HCT116 (cell line): ENCODE results near the gene FKBP4. TPM values are rescaled to one million over a fixed set of nuclear protein-coding genes. Genes with fewer than 3 reads are reported as not detected.

Experiments used
- ATAC-seq: fragments of 200-7000 bp; cut with Tn5 transposase; 2 replicates; pipeline ENCODE4 v1.9.1; 2020; ENCODE audit warnings: mild to moderate bottlenecking, moderate library complexity
- BruUV-seq: library from RNA; stranded (reverse); fragments of 400-500 nt; replicated peaks from 2 replicates; lab custom pipeline; 2021; lab: Mats Ljungman, UMichigan
- CTCF ChIA-PET: fragments of 300-600 bp; sonication (Branson Sonifier 250); formaldehyde crosslinking; loops from one replicate; lab custom pipeline; 2021; ENCODE audit warnings: antibody characterized with exemption; lab: Charles Lee
- POLR2A ChIA-PET: fragments of 300-600, 350-600 bp; sonication (Branson Sonifier 250); formaldehyde crosslinking; loops from one replicate; lab custom pipeline; 2021; ENCODE audit warnings: antibody characterized with exemption; lab: Charles Lee
- RAD21 ChIA-PET, 2 experiments: fragments of 300-600 bp; sonication (Branson Sonifier 250); formaldehyde crosslinking; loops; one replicate each; lab custom pipeline; 2023; ENCODE audit warnings: low total read pairs in 2 of 2; ENCODE audit not compliant: uncharacterized antibody in 2 of 2, unreplicated experiment in 2 of 2, low non-redundant PET in 1 of 2; lab: Charles Lee
- DNase-seq: peaks from one replicate; pipeline ENCODE4 v3.0.0-alpha.2; 2010; ENCODE audit warnings: low read depth, low spot score
- H2AFZ ChIP-seq: fragments of 200-600 bp; shearing (Covaris generic), sonication (generic); 2 replicates; pipeline ENCODE4 v1.6.1; 2017; ENCODE audit warnings: low read depth, mixed run types, mixed read lengths, antibody characterized with exemption, low read length; ENCODE audit not compliant: poor library complexity, severe bottlenecking
- H3K27ac ChIP-seq: 2 replicates; pipeline ENCODE4 v1.5.1; 2012; ENCODE audit warnings: low read depth, low read length
- H3K27me3 ChIP-seq: fragments of 200-600 bp; sonication (generic); 2 replicates; pipeline ENCODE4 v1.6.1; 2016; ENCODE audit warnings: mixed run types, low read length, mixed read lengths; ENCODE audit not compliant: insufficient read depth
- H3K36me3 ChIP-seq, 2 experiments: fragments of 200-500 bp in 1 of 2; fragments of 200-600 bp in 1 of 2; sonication (Bioruptor generic) in 1 of 2; sonication (generic) in 1 of 2; 2 replicates each; pipeline versions ENCODE4 v1.5.1 to v1.6.1; 2014 to 2016; ENCODE audit warnings: low read length in 2 of 2, inconsistent platforms in 1 of 2, mixed read lengths in 1 of 2, mixed run types in 1 of 2; ENCODE audit not compliant: insufficient read depth in 2 of 2, control insufficient read depth in 1 of 2
- H3K4me1 ChIP-seq, 2 experiments: fragments of 200-600 bp in 1 of 2; sonication (generic) in 1 of 2; 2 replicates each; pipeline versions ENCODE4 v1.5.1 to v1.6.1; 2012 to 2017; ENCODE audit warnings: low read length in 2 of 2, inconsistent platforms in 1 of 2, mild to moderate bottlenecking in 1 of 2, mixed read lengths in 1 of 2, mixed run types in 1 of 2, moderate library complexity in 1 of 2; ENCODE audit not compliant: insufficient read depth in 2 of 2, control insufficient read depth in 1 of 2
- H3K4me2 ChIP-seq: fragments of 200-600 bp; sonication (generic); 2 replicates; pipeline ENCODE4 v1.6.1; 2017; ENCODE audit warnings: mixed run types, low read length, mixed read lengths
- H3K4me3 ChIP-seq, 2 experiments: fragments of 200-600 bp in 1 of 2; sonication (generic) in 1 of 2; replicated peaks in 1 of 2; 2 replicates each; pipeline ENCODE4 v1.5.1; 2011 to 2016; ENCODE audit warnings: low read length in 2 of 2, control low read depth in 1 of 2, low read depth in 1 of 2, mild to moderate bottlenecking in 1 of 2, mixed read lengths in 1 of 2, mixed run types in 1 of 2
- H3K79me2 ChIP-seq: fragments of 200-600 bp; sonication (generic); 2 replicates; pipeline ENCODE4 v1.6.1; 2017; ENCODE audit warnings: mild to moderate bottlenecking, mixed run types, low read length, moderate library complexity, mixed read lengths; ENCODE audit not compliant: insufficient read depth
- H3K9ac ChIP-seq: fragments of 200-600 bp; sonication (generic); 2 replicates; pipeline ENCODE4 v1.6.1; 2016; ENCODE audit warnings: low read length, mixed read lengths
- H3K9me2 ChIP-seq: fragments of 200-600 bp; sonication (generic), shearing (Covaris generic); 2 replicates; pipeline ENCODE4 v1.6.1; 2017; ENCODE audit warnings: mixed run types, mild to moderate bottlenecking, moderate library complexity; ENCODE audit not compliant: insufficient read depth
- H3K9me3 ChIP-seq, 2 experiments: fragments of 200-500 bp in 1 of 2; fragments of 200-600 bp in 1 of 2; sonication (Bioruptor generic) in 1 of 2; sonication (generic) in 1 of 2; 2 replicates each; pipeline ENCODE4 v1.6.1; 2014 to 2017; ENCODE audit warnings: low read length in 2 of 2, mixed read lengths in 2 of 2, inconsistent platforms in 1 of 2, low read depth in 1 of 2, mild to moderate bottlenecking in 1 of 2, mixed run types in 1 of 2, moderate library complexity in 1 of 2; ENCODE audit not compliant: control insufficient read depth in 1 of 2, insufficient read depth in 1 of 2
- H4K20me1 ChIP-seq: fragments of 200-600 bp; sonication (generic), shearing (Covaris generic); 2 replicates; pipeline ENCODE4 v1.6.1; 2017; ENCODE audit warnings: mixed run types, mild to moderate bottlenecking, moderate library complexity; ENCODE audit not compliant: insufficient read depth
- CBX3 ChIP-seq: IDR thresholded peaks from 2 replicates; pipeline ENCODE4 v1.6.1; 2012; ENCODE audit warnings: low read depth
- CEBPB ChIP-seq: IDR thresholded peaks from 2 replicates; pipeline ENCODE4 v1.6.1; 2012; ENCODE audit warnings: low read depth
- ELF1 ChIP-seq: IDR thresholded peaks from 2 replicates; pipeline ENCODE4 v1.6.1; 2012; ENCODE audit warnings: low read depth, borderline replicate concordance
- JUND ChIP-seq: IDR thresholded peaks from 2 replicates; pipeline ENCODE4 v1.6.1; 2012
- POLR2AphosphoS5 ChIP-seq: IDR thresholded peaks from 2 replicates; pipeline ENCODE4 v1.6.1; 2011; ENCODE audit warnings: mild to moderate bottlenecking, low read depth, low read length, moderate library complexity
- RAD21 ChIP-seq: IDR thresholded peaks from 2 replicates; pipeline ENCODE4 v1.6.1; 2012; ENCODE audit warnings: low read depth, mild to moderate bottlenecking
- SP1 ChIP-seq: IDR thresholded peaks from 2 replicates; pipeline ENCODE4 v1.6.1; 2012; ENCODE audit warnings: low read depth
- TCF7L2 ChIP-seq: IDR thresholded peaks from 2 replicates; pipeline ENCODE4 v1.7.0; 2011; ENCODE audit warnings: borderline replicate concordance, inconsistent platforms; ENCODE audit not compliant: insufficient read depth, insufficient read length; ENCODE audit errors: extremely low read depth
- ZFX ChIP-seq: fragments of 450-650 bp; IDR thresholded peaks from 2 replicates; pipeline ENCODE4 v1.6.1; 2017
- intact Hi-C: fragments of 100-400 bp; cut with micrococcal nuclease; formaldehyde crosslinking; loops from 2 replicates; pipeline ENCODE4 v1.10.0; 2022
- total RNA-seq: library from RNA; stranded (reverse); gene quantifications from one replicate; pipeline ENCODE4 v1.2.1, GENCODE V29; 2021; ENCODE audit not compliant: unreplicated experiment
- TF ChIP-seq, protein P1 (sequence below): IDR thresholded peaks from 2 replicates; pipeline ENCODE4 v1.6.1; 2012
- TF ChIP-seq, protein P2 (sequence below): IDR thresholded peaks from 2 replicates; pipeline ENCODE4 v1.6.1; 2012
- TF ChIP-seq, protein P3 (sequence below): IDR thresholded peaks from 2 replicates; pipeline ENCODE4 v1.6.1; 2012; ENCODE audit warnings: low read depth
- TF ChIP-seq, protein P4 (sequence below): IDR thresholded peaks from 2 replicates; pipeline ENCODE4 v1.6.1; 2011; ENCODE audit warnings: mild to moderate bottlenecking, low read length, moderate library complexity; ENCODE audit not compliant: insufficient replicate concordance; ENCODE audit errors: extremely low read depth

FKBP4 gene
- total RNA-seq, 1 experiment from 2014 or later, result 178 TPM

GRCh38 chr12:2805143-2805520, 10.4 kb downstream of the FKBP4 start (continued):
- TF ChIP-seq, protein P1, sequence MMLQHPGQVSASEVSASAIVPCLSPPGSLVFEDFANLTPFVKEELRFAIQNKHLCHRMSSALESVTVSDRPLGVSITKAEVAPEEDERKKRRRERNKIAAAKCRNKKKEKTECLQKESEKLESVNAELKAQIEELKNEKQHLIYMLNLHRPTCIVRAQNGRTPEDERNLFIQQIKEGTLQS, result no peak

- Histone ChIP-seq H3K4me1 (peaks cover 2% of the 10 kb centered on the region in 2 experiments), H3K9me2 (no peaks in the 10 kb centered on the region), H3K27me3 (no peaks in the 10 kb centered on the region), H4K20me1 (0 out of 2 replicates have a peak, but pooled peaks cover 5% of the 10 kb centered on the region), H3K27ac (no peak overlapping the region), H3K9me3 (no peaks in the 10 kb centered on the region), H3K79me2 (peaks cover 9% of the 10 kb centered on the region; the same call in 1 of the 2 replicates), H3K36me3 (peaks cover 35 to 53% of the 10 kb centered on the region in 2 experiments), H3K9ac (no peak overlapping the region), H3K4me2 (no peak overlapping the region), H3K4me3 (no peak overlapping the region), H2AFZ (no peak overlapping the region)
- no peak for ATAC-seq
- DNase-seq, result no peak
- no TSS peak for BruUV-seq
- TF ChIP-seq SP1, result no peak
- no peak for TF ChIP-seq TCF7L2
- TF ChIP-seq POLR2AphosphoS5, result no peak
- TF ChIP-seq, protein P2, sequence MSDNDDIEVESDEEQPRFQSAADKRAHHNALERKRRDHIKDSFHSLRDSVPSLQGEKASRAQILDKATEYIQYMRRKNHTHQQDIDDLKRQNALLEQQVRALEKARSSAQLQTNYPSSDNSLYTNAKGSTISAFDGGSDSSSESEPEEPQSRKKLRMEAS, result no peak
- TF ChIP-seq ZFX, result no peak
- TF ChIP-seq ELF1, result no peak
- TF ChIP-seq RAD21, result no peak
- no peak for TF ChIP-seq CEBPB
- TF ChIP-seq, protein P3, sequence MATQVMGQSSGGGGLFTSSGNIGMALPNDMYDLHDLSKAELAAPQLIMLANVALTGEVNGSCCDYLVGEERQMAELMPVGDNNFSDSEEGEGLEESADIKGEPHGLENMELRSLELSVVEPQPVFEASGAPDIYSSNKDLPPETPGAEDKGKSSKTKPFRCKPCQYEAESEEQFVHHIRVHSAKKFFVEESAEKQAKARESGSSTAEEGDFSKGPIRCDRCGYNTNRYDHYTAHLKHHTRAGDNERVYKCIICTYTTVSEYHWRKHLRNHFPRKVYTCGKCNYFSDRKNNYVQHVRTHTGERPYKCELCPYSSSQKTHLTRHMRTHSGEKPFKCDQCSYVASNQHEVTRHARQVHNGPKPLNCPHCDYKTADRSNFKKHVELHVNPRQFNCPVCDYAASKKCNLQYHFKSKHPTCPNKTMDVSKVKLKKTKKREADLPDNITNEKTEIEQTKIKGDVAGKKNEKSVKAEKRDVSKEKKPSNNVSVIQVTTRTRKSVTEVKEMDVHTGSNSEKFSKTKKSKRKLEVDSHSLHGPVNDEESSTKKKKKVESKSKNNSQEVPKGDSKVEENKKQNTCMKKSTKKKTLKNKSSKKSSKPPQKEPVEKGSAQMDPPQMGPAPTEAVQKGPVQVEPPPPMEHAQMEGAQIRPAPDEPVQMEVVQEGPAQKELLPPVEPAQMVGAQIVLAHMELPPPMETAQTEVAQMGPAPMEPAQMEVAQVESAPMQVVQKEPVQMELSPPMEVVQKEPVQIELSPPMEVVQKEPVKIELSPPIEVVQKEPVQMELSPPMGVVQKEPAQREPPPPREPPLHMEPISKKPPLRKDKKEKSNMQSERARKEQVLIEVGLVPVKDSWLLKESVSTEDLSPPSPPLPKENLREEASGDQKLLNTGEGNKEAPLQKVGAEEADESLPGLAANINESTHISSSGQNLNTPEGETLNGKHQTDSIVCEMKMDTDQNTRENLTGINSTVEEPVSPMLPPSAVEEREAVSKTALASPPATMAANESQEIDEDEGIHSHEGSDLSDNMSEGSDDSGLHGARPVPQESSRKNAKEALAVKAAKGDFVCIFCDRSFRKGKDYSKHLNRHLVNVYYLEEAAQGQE, result no peak
- TF ChIP-seq JUND, result no peak
- TF ChIP-seq, protein P4, sequence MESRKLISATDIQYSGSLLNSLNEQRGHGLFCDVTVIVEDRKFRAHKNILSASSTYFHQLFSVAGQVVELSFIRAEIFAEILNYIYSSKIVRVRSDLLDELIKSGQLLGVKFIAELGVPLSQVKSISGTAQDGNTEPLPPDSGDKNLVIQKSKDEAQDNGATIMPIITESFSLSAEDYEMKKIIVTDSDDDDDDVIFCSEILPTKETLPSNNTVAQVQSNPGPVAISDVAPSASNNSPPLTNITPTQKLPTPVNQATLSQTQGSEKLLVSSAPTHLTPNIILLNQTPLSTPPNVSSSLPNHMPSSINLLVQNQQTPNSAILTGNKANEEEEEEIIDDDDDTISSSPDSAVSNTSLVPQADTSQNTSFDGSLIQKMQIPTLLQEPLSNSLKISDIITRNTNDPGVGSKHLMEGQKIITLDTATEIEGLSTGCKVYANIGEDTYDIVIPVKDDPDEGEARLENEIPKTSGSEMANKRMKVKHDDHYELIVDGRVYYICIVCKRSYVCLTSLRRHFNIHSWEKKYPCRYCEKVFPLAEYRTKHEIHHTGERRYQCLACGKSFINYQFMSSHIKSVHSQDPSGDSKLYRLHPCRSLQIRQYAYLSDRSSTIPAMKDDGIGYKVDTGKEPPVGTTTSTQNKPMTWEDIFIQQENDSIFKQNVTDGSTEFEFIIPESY, result no peak
- TF ChIP-seq CBX3, result no peak
- POLR2A ChIA-PET, result no interaction called here
- intact Hi-C loops, result no loop called here
- CTCF ChIA-PET, result no interaction called here
- RAD21 ChIA-PET, result no interaction called here
Measured at GRCh38 chr12:2806700-2807099, 11.9 kb downstream of the FKBP4 start.
